Mesenchymal stem cell (in vitro differentiated cells and primary cell): ENCODE data around the gene MIPEP.

Source experiments
- DNase-seq: peaks from one replicate; pipeline ENCODE4 v3.0.0-alpha.2; 2013
- H2AFZ ChIP-seq: one replicate; pipeline ENCODE4 v1.6.1; 2013; ENCODE audit warnings: low read depth, mild to moderate bottlenecking, control low read depth, inconsistent platforms, low read length, moderate library complexity
- H2AK5ac ChIP-seq: 2 replicates; pipeline ENCODE4 v1.6.1; 2013; ENCODE audit warnings: low read length, moderate library complexity, mild to moderate bottlenecking, inconsistent platforms; ENCODE audit not compliant: severe bottlenecking
- H2BK120ac ChIP-seq: one replicate; pipeline ENCODE4 v1.6.1; 2013; ENCODE audit warnings: low read depth, mild to moderate bottlenecking, inconsistent platforms, low read length, moderate library complexity
- H2BK12ac ChIP-seq, 2 experiments: one replicate each; pipeline ENCODE4 v1.6.1; 2013; ENCODE audit warnings: inconsistent platforms in 2 of 2, low read length in 2 of 2, mild to moderate bottlenecking in 2 of 2, moderate library complexity in 2 of 2, control low read depth in 1 of 2
- H2BK15ac ChIP-seq: one replicate; pipeline ENCODE4 v1.6.1; 2013; ENCODE audit warnings: mild to moderate bottlenecking, low read depth, inconsistent platforms; ENCODE audit not compliant: poor library complexity, severe bottlenecking
- H2BK5ac ChIP-seq: 2 replicates; pipeline ENCODE4 v1.6.1; 2013; ENCODE audit warnings: low read depth, mild to moderate bottlenecking, low read length, control low read depth, inconsistent platforms; ENCODE audit not compliant: poor library complexity, severe bottlenecking
- H3K14ac ChIP-seq, 2 experiments: one replicate each; pipeline ENCODE4 v1.6.1; 2013; ENCODE audit warnings: inconsistent platforms in 2 of 2, low read length in 2 of 2, control low read depth in 1 of 2, mild to moderate bottlenecking in 1 of 2, moderate library complexity in 1 of 2
- H3K18ac ChIP-seq, 2 experiments: one replicate each; pipeline ENCODE4 v1.6.1; 2013; ENCODE audit warnings: inconsistent platforms in 2 of 2, low read length in 2 of 2, control low read depth in 1 of 2, low read depth in 1 of 2, mild to moderate bottlenecking in 1 of 2
- H3K23ac ChIP-seq, 2 experiments: one replicate each; pipeline ENCODE4 v1.6.1; 2013; ENCODE audit warnings: inconsistent platforms in 2 of 2, low read length in 2 of 2, mild to moderate bottlenecking in 2 of 2, moderate library complexity in 2 of 2, control low read depth in 1 of 2
- H3K27ac ChIP-seq: 2 replicates; pipeline ENCODE4 v1.5.1; 2013; ENCODE audit warnings: mild to moderate bottlenecking, moderate library complexity, low read length, control low read depth, inconsistent platforms; ENCODE audit not compliant: poor library complexity, severe bottlenecking
- H3K27me3 ChIP-seq, 2 experiments: 2 replicates each; pipeline versions ENCODE4 v1.6.1 to v1.7.0; 2013; ENCODE audit warnings: low read length in 2 of 2, mild to moderate bottlenecking in 2 of 2, moderate library complexity in 2 of 2, control low read depth in 1 of 2, inconsistent platforms in 1 of 2; ENCODE audit not compliant: control insufficient read depth in 1 of 2, insufficient read depth in 1 of 2
- H3K36me3 ChIP-seq, 2 experiments: 2 replicates each; pipeline versions ENCODE4 v1.6.1 to v1.7.0; 2013; ENCODE audit warnings: low read length in 2 of 2, control low read depth in 1 of 2, inconsistent platforms in 1 of 2, low read depth in 1 of 2, mild to moderate bottlenecking in 1 of 2; ENCODE audit not compliant: insufficient read depth in 2 of 2, control insufficient read depth in 1 of 2
- H3K4ac ChIP-seq, 2 experiments: one replicate each; pipeline ENCODE4 v1.6.1; 2013; ENCODE audit warnings: inconsistent platforms in 2 of 2, low read length in 2 of 2, mild to moderate bottlenecking in 2 of 2, moderate library complexity in 2 of 2, control low read depth in 1 of 2, low read depth in 1 of 2
- H3K4me1 ChIP-seq: 2 replicates; pipeline ENCODE4 v1.6.1; 2013; ENCODE audit warnings: low read depth, low read length, control low read depth; ENCODE audit not compliant: control insufficient read depth, insufficient read depth
- H3K4me2 ChIP-seq: 2 replicates; pipeline ENCODE4 v1.6.1; 2013; ENCODE audit warnings: low read length, mild to moderate bottlenecking, inconsistent platforms; ENCODE audit not compliant: poor library complexity, severe bottlenecking
- H3K4me3 ChIP-seq, 2 experiments: 2 replicates each; pipeline versions ENCODE4 v1.5.1 to v1.7.0; 2013; ENCODE audit warnings: low read length in 2 of 2, mild to moderate bottlenecking in 2 of 2, control low read depth in 1 of 2, low read depth in 1 of 2; ENCODE audit not compliant: insufficient read depth in 1 of 2
- H3K79me1 ChIP-seq: replicated peaks from 2 replicates; pipeline ENCODE4 v1.6.1; 2013; ENCODE audit warnings: mild to moderate bottlenecking, control low read depth, low read length, inconsistent platforms; ENCODE audit not compliant: poor library complexity, severe bottlenecking
- H3K9ac ChIP-seq: 2 replicates; pipeline ENCODE4 v1.7.0; 2013; ENCODE audit warnings: mild to moderate bottlenecking, low read length, moderate library complexity
- H3K9me3 ChIP-seq: 2 replicates; pipeline ENCODE4 v1.7.0; 2013; ENCODE audit warnings: mild to moderate bottlenecking, low read length; ENCODE audit not compliant: control insufficient read depth
- H4K8ac ChIP-seq: one replicate; pipeline ENCODE4 v1.6.1; 2013; ENCODE audit warnings: inconsistent platforms, mild to moderate bottlenecking, low read length, moderate library complexity
- H4K91ac ChIP-seq: one replicate; pipeline ENCODE4 v1.6.1; 2013; ENCODE audit warnings: mild to moderate bottlenecking, low read length, inconsistent platforms
- WGBS: methylation state at CpG from one replicate; pipeline ENCODE4 v1.1.7; 2013; ENCODE audit warnings: mixed read lengths; 5-methylcytosine and 5-hydroxymethylcytosine counted together

MIPEP gene

DNA sequence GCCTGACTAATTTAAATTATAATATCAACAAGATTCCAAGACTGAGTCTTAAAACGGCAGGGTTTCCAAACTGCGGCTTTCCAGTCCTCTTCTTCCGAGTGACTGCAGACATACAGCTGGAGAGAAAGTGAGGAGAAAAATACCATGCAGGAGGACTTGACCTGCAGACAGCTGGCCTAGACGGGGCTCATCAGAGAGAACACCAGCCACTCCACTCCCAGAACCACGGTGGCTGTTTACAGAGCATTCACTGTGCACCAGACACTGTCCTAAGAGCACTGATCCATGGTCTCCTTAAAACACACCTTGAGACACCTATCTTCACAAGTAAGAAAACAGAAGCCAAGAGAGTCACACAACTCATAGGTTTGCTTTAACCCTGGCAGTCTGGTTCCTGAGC is 152.7 kb downstream of the MIPEP start:
- no peak overlapping the region for H2AFZ ChIP-seq
- H3K27ac ChIP-seq, result no peak overlapping the region
- no peak overlapping the region for H3K9ac ChIP-seq
- H2BK120ac ChIP-seq, result no peak overlapping the region
- no peak overlapping the region for H3K4me2 ChIP-seq
- H3K23ac ChIP-seq, result peak overlapping the region in 1 of 2 experiments; percentile 9
- H2BK5ac ChIP-seq, result no peak overlapping the region
- H2BK15ac ChIP-seq, result no peak overlapping the region
- H3K4me1 ChIP-seq, result no peaks in the 10 kb centered on the region
- no peak overlapping the region for H2BK12ac ChIP-seq
- no peak overlapping the region for H3K4me3 ChIP-seq
- H3K27me3 ChIP-seq, result no peaks in the 10 kb centered on the region
- no peak overlapping the region for H4K91ac ChIP-seq
- no peak for DNase-seq
- H3K4ac ChIP-seq, result no peak overlapping the region
- 89% methylated on average over 5 of the region's 5 CpGs for WGBS
- no peaks in the 10 kb centered on the region for H3K36me3 ChIP-seq
- no peak overlapping the region for H3K18ac ChIP-seq
- H3K79me1 ChIP-seq, result no peaks in the 10 kb centered on the region
- no peak overlapping the region for H2AK5ac ChIP-seq
- no peaks in the 10 kb centered on the region for H3K9me3 ChIP-seq
- H3K14ac ChIP-seq, result no peak overlapping the region
- H4K8ac ChIP-seq, result no peak overlapping the region

DNA sequence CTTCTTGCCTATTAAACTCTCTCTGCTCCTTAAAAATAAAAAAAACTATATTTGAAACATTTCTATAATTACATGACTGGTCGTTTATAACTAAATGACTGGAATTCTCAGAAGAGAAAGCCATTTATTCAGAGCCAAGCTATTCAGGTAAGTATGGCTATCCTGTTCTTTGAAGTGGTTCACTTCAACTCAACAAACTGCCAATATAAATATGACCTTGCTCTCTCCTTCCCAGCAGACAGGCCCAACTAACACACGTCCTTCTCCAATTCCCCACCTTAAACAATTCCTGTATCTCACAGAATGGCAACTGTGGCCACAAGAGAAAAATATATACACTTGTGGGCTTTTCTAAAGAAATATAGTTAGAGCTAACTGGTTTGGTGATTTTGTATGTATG is 153.9 kb downstream of the MIPEP start:
- Histone ChIP-seq H3K14ac (no peak overlapping the region), H4K8ac (no peak overlapping the region), H3K18ac (no peak overlapping the region), H3K9me3 (no peaks in the 10 kb centered on the region), H3K79me1 (no peaks in the 10 kb centered on the region), H2BK5ac (no peak overlapping the region), H3K23ac (no peak overlapping the region), H3K27ac (no peak overlapping the region), H2AFZ (no peak overlapping the region), H3K4me2 (no peak overlapping the region), H2BK12ac (no peak overlapping the region), H3K9ac (no peak overlapping the region), H2BK120ac (no peak overlapping the region), H2AK5ac (no peak overlapping the region), H3K4me1 (no peaks in the 10 kb centered on the region), H3K4ac (no peak overlapping the region), H3K27me3 (no peaks in the 10 kb centered on the region), H3K36me3 (peaks cover 0 to under 1% of the 10 kb centered on the region in 2 experiments), H2BK15ac (no peak overlapping the region), H3K4me3 (no peak overlapping the region), H4K91ac (no peak overlapping the region)
- no peak for DNase-seq
- WGBS, result 80% methylated on average over 1 of the region's 2 CpGs

DNA sequence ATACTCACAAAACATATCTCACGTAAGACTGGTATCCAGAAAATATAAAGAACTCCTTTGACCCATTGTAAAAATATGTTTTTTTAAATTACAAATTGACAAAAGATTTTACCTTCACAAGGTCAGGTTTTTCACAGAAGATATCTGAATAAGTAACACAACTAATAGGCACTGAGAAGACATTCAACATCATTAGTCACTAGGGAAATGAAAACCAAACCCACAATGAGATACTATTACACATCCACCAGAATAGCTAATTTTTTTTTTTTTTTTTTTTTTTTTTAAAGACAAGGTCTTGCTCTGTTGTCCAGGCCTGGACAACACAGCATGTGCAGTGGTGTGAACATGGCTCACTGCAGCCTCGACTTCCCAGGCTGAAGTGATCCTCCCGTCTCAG is 157.5 kb downstream of the MIPEP start:
- H3K4me1 ChIP-seq, result no peaks in the 10 kb centered on the region

DNA sequence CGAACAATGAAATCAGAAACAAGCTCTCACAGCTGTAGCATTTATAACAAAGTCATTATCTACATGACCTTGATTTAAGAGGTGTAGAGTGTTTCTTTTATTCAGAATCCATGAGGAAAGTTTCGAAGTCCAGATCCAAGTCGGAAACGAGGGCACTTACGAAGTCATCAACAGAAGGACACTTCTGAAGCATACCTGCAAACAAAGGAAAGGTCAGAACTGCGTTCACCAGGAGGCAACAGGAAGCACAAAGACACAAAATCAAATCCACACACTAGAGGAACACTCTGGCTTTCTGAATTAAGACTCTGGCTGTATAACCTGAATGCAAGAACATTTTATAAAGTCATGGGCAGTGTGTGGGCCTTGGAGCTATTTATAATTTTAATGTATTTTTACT is 158.9 kb downstream of the MIPEP start:
- Histone ChIP-seq H2BK12ac (no peak overlapping the region), H3K4me1 (no peaks in the 10 kb centered on the region), H3K27me3 (no peaks in the 10 kb centered on the region), H4K91ac (no peak overlapping the region), H3K27ac (no peak overlapping the region), H2AK5ac (no peak overlapping the region), H3K14ac (no peak overlapping the region), H3K36me3 (peaks cover 4 to 19% of the 10 kb centered on the region in 2 experiments), H3K79me1 (no peaks in the 10 kb centered on the region), H2AFZ (no peak overlapping the region), H3K9ac (no peak overlapping the region), H4K8ac (no peak overlapping the region), H3K4me3 (no peak overlapping the region), H2BK15ac (no peak overlapping the region), H3K9me3 (no peaks in the 10 kb centered on the region), H3K4ac (no peak overlapping the region), H3K23ac (no peak overlapping the region), H3K4me2 (no peak overlapping the region), H2BK5ac (no peak overlapping the region), H3K18ac (no peak overlapping the region), H2BK120ac (no peak overlapping the region)
- 93% methylated on average over 6 of the region's 6 CpGs for WGBS
- no peak for DNase-seq

More for the DNA sequence above, 157.5 kb downstream of the MIPEP start:
- no peak overlapping the region for H2BK15ac ChIP-seq
- no peaks in the 10 kb centered on the region for H3K9me3 ChIP-seq
- H2AFZ ChIP-seq, result no peak overlapping the region
- no peak overlapping the region for H3K23ac ChIP-seq
- no peak overlapping the region for H3K9ac ChIP-seq
- H4K91ac ChIP-seq, result no peak overlapping the region
- no peak overlapping the region for H3K14ac ChIP-seq
- H3K27me3 ChIP-seq, result no peaks in the 10 kb centered on the region
- H3K4ac ChIP-seq, result no peak overlapping the region
- H3K4me3 ChIP-seq, result no peak overlapping the region
- no peak overlapping the region for H3K18ac ChIP-seq
- no peak overlapping the region for H3K4me2 ChIP-seq
- DNase-seq, result no peak
- 95% methylated on average over 2 of the region's 3 CpGs for WGBS
- no peak overlapping the region for H2AK5ac ChIP-seq
- no peak overlapping the region for H2BK5ac ChIP-seq
- no peak overlapping the region for H2BK12ac ChIP-seq
- no peak overlapping the region for H3K27ac ChIP-seq
- H4K8ac ChIP-seq, result no peak overlapping the region
- no peak overlapping the region for H2BK120ac ChIP-seq
- H3K79me1 ChIP-seq, result no peaks in the 10 kb centered on the region
- H3K36me3 ChIP-seq, result peaks cover 4 to 19% of the 10 kb centered on the region in 2 experiments
